Immature natural killer cell (primary cell): ENCODE measurements around the gene DDAH1. TPM values are rescaled to one million over a fixed set of nuclear protein-coding genes. Genes with fewer than 3 reads are reported as not detected.

Source experiments
- DNase-seq, 3 donors: peaks; one replicate each; pipeline ENCODE4 v3.0.0; 2022; ENCODE audit warnings: mixed read lengths in 1 of 3
- H3K27ac Mint-ChIP-seq, 6 donors: one replicate each; pipeline ENCODE4 v1.8.0; 2020; ENCODE audit warnings: mixed read lengths in 6 of 6, mild to moderate bottlenecking in 5 of 6, inconsistent platforms in 4 of 6, moderate library complexity in 3 of 6
- H3K27me3 Mint-ChIP-seq, 3 donors: one replicate each; pipeline ENCODE4 v1.8.0; 2020 to 2021; ENCODE audit warnings: low read depth in 3 of 3, mild to moderate bottlenecking in 3 of 3, mixed read lengths in 3 of 3, moderate library complexity in 3 of 3, inconsistent platforms in 1 of 3
- H3K36me3 Mint-ChIP-seq, 3 donors: one replicate each; pipeline ENCODE4 v1.8.0; 2020; ENCODE audit warnings: mixed read lengths in 3 of 3, inconsistent platforms in 2 of 3, mild to moderate bottlenecking in 2 of 3
- H3K4me1 Mint-ChIP-seq, 2 donors: one replicate each; pipeline ENCODE4 v1.8.0; 2020; ENCODE audit warnings: inconsistent platforms in 2 of 2, mild to moderate bottlenecking in 2 of 2, mixed read lengths in 2 of 2, moderate library complexity in 1 of 2
- H3K4me3 Mint-ChIP-seq, 5 donors: one replicate each; pipeline ENCODE4 v1.8.0; 2020; ENCODE audit warnings: mild to moderate bottlenecking in 5 of 5, mixed read lengths in 5 of 5, inconsistent platforms in 3 of 5, moderate library complexity in 3 of 5
- H3K9me3 Mint-ChIP-seq, 6 donors: one replicate each; pipeline ENCODE4 v1.8.0; 2020; ENCODE audit warnings: mild to moderate bottlenecking in 6 of 6, mixed read lengths in 6 of 6, inconsistent platforms in 4 of 6, moderate library complexity in 3 of 6
- polyA plus RNA-seq, 3 donors: library from polyadenylated mRNA; unstranded; fragments of 300-500 nt; fragmentation: Illumina TruSeq; gene quantifications; one replicate each; pipeline ENCODE4 v1.2.3, GENCODE V29; 2021

DDAH1 gene
- polyA plus RNA-seq, 3 donors from 2014 or later, result not detected

DNA sequence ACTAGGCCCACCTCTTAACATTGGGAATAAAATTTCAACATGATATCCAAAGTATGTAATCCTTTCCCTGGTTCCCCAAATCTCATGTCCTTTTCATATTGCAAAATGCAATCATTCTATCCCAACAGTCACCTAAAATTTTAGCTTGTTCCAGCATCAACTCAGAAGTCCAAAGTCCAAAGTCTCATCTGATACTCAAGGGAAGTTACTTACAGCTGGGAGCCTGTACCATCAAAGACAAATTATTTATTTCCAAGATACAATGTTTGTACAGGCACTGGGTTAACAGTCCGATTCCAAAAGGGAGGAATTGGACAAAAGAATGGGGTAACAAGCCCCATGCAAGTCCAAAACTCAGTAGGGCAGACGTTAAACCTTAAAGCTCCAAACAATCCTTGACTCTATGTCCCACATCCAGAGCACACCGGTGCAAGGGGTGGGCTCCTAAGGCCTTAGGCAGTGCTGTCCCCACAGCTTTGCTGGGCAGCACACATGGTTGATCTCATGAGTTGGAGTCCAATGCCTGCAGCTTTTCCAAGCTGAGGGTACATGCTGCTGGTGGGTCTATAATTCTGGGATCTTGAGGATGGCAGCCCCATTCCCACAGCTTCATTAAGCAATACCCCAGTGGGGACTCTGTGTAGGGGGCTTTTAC is 78.8 kb downstream of the DDAH1 start:
- Mint-ChIP-seq H3K27ac (no peak overlapping the region), H3K4me3 (no peak overlapping the region), H3K27me3 (peaks cover 0 to 11% (median 2%) of the 10 kb centered on the region in 3 donors), H3K9me3 (peaks cover 0 to 15% (median 0%) of the 10 kb centered on the region in 6 donors), H3K36me3 (no peaks in the 10 kb centered on the region), H3K4me1 (no peaks in the 10 kb centered on the region)
- no peak for DNase-seq

DNA sequence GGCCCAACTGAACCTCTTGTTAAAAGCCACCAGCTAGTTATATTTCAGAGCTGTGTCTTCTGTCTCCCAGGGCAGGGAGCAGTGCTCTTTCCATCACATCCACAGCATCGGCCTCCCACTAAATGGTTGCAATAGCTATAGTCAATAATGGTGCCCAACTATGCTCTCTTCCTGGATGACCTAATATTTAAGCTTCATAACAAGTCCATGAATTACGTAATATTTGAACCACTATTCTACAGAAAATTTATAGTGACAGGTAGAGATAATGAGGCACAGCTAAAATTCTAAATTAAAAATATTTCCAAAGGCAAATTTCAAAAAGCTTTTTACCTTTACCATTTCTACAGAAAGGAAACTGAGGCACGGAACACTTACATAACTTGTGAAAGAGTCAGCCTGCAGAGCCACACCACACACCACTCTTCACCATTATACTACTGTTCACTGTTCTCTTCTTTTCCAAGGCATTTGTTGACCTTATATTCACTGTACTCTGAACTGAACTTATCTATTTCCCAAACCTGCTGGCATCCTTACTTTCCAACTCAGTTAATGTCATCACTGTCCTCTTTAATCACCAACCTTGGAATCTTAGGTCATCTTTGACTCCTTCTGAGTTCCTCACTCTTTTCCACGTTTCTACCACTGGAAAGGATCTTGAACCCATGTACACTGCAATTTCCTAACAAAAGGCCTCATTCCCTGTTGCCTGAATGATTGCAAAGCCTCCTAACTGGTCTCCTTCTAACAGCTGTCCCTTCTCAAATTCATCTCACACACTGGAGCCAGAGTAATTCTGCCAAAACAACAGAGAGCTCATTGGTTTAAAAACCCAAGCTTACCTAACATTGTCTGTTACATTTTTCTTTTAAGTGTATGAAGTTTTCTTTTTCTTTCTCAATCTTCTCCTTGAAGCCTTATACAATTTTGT is 85.5 kb downstream of the DDAH1 start:
- no peak for DNase-seq
- Mint-ChIP-seq H3K4me1 (no peaks in the 10 kb centered on the region), H3K36me3 (no peaks in the 10 kb centered on the region), H3K27me3 (peaks cover 2 to 4% (median 2%) of the 10 kb centered on the region in 3 donors), H3K4me3 (no peak overlapping the region), H3K9me3 (peaks cover 0 to 6% (median 0%) of the 10 kb centered on the region in 6 donors), H3K27ac (no peak overlapping the region)

GRCh38 chr1:85378534-85378933 is 86.4 kb downstream of the DDAH1 start:
- Mint-ChIP-seq H3K4me3 (no peak overlapping the region), H3K4me1 (no peaks in the 10 kb centered on the region), H3K27ac (no peak overlapping the region), H3K27me3 (peaks cover 4 to 8% (median 6%) of the 10 kb centered on the region in 3 donors), H3K9me3 (peaks cover 0 to 6% (median 0%) of the 10 kb centered on the region in 6 donors), H3K36me3 (no peaks in the 10 kb centered on the region)
- DNase-seq, result no peak

DNA sequence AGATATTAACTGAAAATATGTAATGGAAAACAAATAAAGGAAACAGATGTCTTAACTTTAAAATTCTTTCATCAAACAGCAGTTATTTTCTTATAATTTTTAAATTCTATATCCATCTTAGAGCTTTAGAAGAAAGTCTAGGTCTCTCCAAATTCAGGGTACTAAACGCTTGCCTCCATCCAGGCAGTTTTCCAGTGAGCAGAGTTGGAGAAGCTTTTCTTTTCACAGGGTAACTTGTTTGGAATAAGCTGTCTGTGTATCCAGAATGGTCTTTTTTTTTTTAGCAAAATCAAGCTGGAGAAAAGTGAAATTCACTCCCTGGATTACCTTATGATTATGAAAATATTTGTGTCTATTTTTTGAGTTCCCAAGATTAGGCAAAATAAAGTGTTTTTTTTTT is 88.6 kb downstream of the DDAH1 start:
- H3K36me3 Mint-ChIP-seq, result no peaks in the 10 kb centered on the region
- H3K27me3 Mint-ChIP-seq, result peaks cover 4 to 8% (median 6%) of the 10 kb centered on the region in 3 donors
- H3K9me3 Mint-ChIP-seq, result no peaks in the 10 kb centered on the region
- H3K27ac Mint-ChIP-seq, result no peak overlapping the region
- no peaks in the 10 kb centered on the region for H3K4me1 Mint-ChIP-seq
- H3K4me3 Mint-ChIP-seq, result no peak overlapping the region
- DNase-seq, result no peak

- Mint-ChIP-seq H3K4me1 (no peaks in the 10 kb centered on the region), H3K27me3 (peaks cover 6 to 8% (median 8%) of the 10 kb centered on the region in 3 donors), H3K9me3 (no peaks in the 10 kb centered on the region), H3K27ac (no peak overlapping the region), H3K4me3 (no peak overlapping the region), H3K36me3 (no peaks in the 10 kb centered on the region)
- DNase-seq, result no peak
Observed at GRCh38 chr1:85375493-85375892, 89.5 kb downstream of the DDAH1 start.

- H3K4me1 Mint-ChIP-seq, result no peaks in the 10 kb centered on the region
- H3K27ac Mint-ChIP-seq, result no peak overlapping the region
- no peaks in the 10 kb centered on the region for H3K36me3 Mint-ChIP-seq
- H3K9me3 Mint-ChIP-seq, result no peaks in the 10 kb centered on the region
- H3K27me3 Mint-ChIP-seq, result peaks cover 6 to 8% (median 6%) of the 10 kb centered on the region in 3 donors
- no peak overlapping the region for H3K4me3 Mint-ChIP-seq
- no peak for DNase-seq
Observed at GRCh38 chr1:85374160-85374559, 90.8 kb downstream of the DDAH1 start.

DNA sequence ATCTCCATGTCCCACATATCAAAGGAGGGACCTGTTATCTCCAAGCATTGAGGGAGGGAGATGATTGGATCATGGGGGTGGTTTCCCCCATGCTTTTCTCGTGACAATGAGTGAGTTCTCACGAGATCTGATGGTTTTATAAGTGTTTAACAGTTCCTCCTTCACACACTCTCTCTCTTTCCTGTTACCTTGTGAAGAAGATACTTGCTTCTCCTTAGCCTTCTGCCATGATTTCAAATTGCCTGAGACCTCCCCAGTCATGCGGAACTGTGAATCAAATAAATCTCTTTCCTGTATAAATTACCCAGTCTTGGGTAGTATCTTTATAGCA is 91.6 kb downstream of the DDAH1 start:
- Mint-ChIP-seq H3K4me1 (no peaks in the 10 kb centered on the region), H3K9me3 (no peaks in the 10 kb centered on the region), H3K36me3 (no peaks in the 10 kb centered on the region)

GRCh38 chr1:85372683-85373377 is 92.1 kb downstream of the DDAH1 start:
- H3K27me3 Mint-ChIP-seq, result peaks cover 6 to 8% (median 7%) of the 10 kb centered on the region in 3 donors

More for the DNA sequence above, 91.6 kb downstream of the DDAH1 start:
- no peak for DNase-seq
- no peak overlapping the region for H3K27ac Mint-ChIP-seq
- no peak overlapping the region for H3K4me3 Mint-ChIP-seq
- H3K27me3 Mint-ChIP-seq, result peaks cover 6 to 8% (median 8%) of the 10 kb centered on the region in 3 donors

DNA sequence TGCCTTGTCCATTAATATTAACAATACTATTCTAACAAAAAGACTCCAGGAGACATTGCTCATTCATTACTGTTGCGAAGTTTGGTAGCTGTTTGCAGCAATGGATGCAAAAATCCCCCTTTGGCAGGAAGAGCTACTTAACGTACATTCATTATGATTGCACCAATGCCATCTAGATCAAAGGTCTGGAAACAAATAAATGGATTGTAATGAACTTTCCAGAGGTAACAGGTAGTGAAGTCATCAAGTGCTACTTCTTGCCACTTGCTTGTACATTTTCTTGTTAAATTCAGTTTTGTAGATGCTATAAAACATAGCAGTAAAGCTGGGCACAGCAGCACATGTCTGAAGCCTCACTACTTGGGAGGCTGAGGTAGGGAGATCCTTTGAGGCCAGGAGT is 93.9 kb downstream of the DDAH1 start:
- Mint-ChIP-seq H3K27ac (no peak overlapping the region), H3K9me3 (no peaks in the 10 kb centered on the region), H3K4me1 (no peaks in the 10 kb centered on the region), H3K4me3 (no peak overlapping the region), H3K27me3 (peaks cover 4 to 8% (median 6%) of the 10 kb centered on the region in 3 donors), H3K36me3 (no peaks in the 10 kb centered on the region)
- DNase-seq, result no peak

More at GRCh38 chr1:85372683-85373377, 92.1 kb downstream of the DDAH1 start:
- no peak overlapping the region for H3K4me3 Mint-ChIP-seq
- no peak for DNase-seq
- H3K9me3 Mint-ChIP-seq, result no peaks in the 10 kb centered on the region
- no peak overlapping the region for H3K27ac Mint-ChIP-seq
- H3K36me3 Mint-ChIP-seq, result no peaks in the 10 kb centered on the region
- no peaks in the 10 kb centered on the region for H3K4me1 Mint-ChIP-seq

GRCh38 chr1:85368073-85368770 is 96.7 kb downstream of the DDAH1 start:
- Mint-ChIP-seq H3K36me3 (no peaks in the 10 kb centered on the region), H3K4me3 (no peak overlapping the region), H3K27ac (no peak overlapping the region), H3K27me3 (peaks cover 1 to 6% (median 3%) of the 10 kb centered on the region in 3 donors), H3K4me1 (no peaks in the 10 kb centered on the region), H3K9me3 (no peaks in the 10 kb centered on the region)
- no peak for DNase-seq

GRCh38 chr1:85366391-85367170 is 98.4 kb downstream of the DDAH1 start:
- H3K4me1 Mint-ChIP-seq, result no peaks in the 10 kb centered on the region
- no peaks in the 10 kb centered on the region for H3K9me3 Mint-ChIP-seq
- H3K27ac Mint-ChIP-seq, result no peak overlapping the region
- H3K4me3 Mint-ChIP-seq, result no peak overlapping the region
- H3K36me3 Mint-ChIP-seq, result no peaks in the 10 kb centered on the region
- no peak for DNase-seq
- peaks cover 1 to 5% (median 4%) of the 10 kb centered on the region in 3 donors for H3K27me3 Mint-ChIP-seq

DNA sequence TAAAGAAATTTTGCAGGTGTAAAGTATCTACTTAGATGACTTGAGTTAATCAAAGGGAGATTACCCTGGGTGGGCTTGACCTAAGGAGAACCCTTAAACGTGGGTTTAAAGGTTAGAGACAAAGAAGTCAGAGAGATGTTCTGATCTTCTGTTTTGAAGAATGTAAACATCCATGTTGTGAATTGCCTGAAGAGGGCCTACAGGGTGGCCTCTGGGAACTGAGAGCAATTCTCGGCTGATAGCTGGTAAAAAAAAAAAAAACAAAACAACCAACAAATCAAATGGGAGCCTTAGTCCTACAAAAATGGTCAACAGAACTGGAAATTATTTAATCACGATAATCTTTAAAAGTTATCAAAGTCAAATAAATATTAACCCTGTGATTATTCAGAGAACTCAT is 99.1 kb downstream of the DDAH1 start:
- Mint-ChIP-seq H3K4me3 (no peak overlapping the region), H3K27ac (no peak overlapping the region), H3K9me3 (no peaks in the 10 kb centered on the region), H3K36me3 (no peaks in the 10 kb centered on the region), H3K27me3 (peaks cover under 1 to 5% (median 4%) of the 10 kb centered on the region in 3 donors), H3K4me1 (no peaks in the 10 kb centered on the region)
- DNase-seq, result no peak

DNA sequence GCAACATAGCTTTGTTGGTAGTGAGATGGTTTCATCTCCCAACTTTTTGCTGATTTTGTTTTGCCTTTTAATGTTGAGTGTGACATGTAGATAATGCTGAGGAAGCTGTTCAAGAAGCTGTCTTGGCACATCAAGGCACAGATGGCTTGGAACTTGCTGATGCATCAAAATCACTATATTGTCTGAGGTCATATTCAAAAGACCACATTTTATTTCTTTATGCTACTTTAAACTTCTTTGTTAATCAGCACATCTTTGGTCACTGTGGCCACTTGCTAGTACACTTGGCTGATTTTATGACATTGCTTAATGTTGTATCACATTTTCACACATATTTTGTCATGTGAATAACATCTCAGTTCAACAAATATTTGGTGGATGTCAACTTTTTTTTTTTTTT is 101.4 kb downstream of the DDAH1 start:
- Mint-ChIP-seq H3K4me1 (no peaks in the 10 kb centered on the region), H3K27ac (no peak overlapping the region), H3K27me3 (peaks cover 0 to 10% (median 1%) of the 10 kb centered on the region in 3 donors), H3K36me3 (no peaks in the 10 kb centered on the region), H3K9me3 (no peaks in the 10 kb centered on the region), H3K4me3 (no peak overlapping the region)
- no peak for DNase-seq
